Fibroblast of villous mesenchyme (primary cell): ENCODE results near the gene OR52H1. TPM values are rescaled to one million over a fixed set of nuclear protein-coding genes. Genes with fewer than 3 reads are reported as not detected.

Source experiments
- DNase-seq: peaks from one replicate; pipeline ENCODE4 v3.0.0-alpha.2; 2010; ENCODE audit warnings: low read depth
- H3K4me3 ChIP-seq: 2 replicates; pipeline ENCODE4 v1.5.1; 2011; ENCODE audit warnings: low read depth, mild to moderate bottlenecking, low read length
- total RNA-seq: library from RNA; depleted of rRNA; stranded (reverse); fragments of >200 nt; gene quantifications from 2 replicates; pipeline ENCODE4 v1.2.3, GENCODE V29; 2012
- TF ChIP-seq, protein P1 (sequence below): IDR thresholded peaks from 2 replicates; pipeline ENCODE4 v1.5.1; 2012; ENCODE audit warnings: low read depth, mild to moderate bottlenecking, low read length; ENCODE audit not compliant: insufficient read depth

Gene OR52H1
- total RNA-seq, 1 donor, result 0.86 TPM

DNA sequence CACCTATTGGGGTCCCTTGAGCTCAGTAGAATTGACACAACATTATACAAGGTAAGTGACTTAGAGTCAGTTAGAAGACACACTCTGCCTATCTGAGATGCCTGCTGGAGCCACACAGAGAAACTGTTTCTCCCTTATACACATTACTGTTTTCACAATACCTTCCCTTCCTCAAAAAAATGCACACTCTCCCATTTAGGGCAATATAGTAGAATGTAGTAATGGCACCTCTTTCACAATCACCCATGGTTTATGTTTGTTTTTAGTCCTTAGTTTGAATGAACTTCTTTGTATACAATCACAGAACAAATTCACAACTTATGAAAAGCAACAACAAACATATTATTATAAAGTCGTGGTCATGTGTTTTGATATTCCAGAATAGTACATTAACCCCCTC, 14.3 kb downstream of the OR52H1 start:
- TF ChIP-seq, protein P1, sequence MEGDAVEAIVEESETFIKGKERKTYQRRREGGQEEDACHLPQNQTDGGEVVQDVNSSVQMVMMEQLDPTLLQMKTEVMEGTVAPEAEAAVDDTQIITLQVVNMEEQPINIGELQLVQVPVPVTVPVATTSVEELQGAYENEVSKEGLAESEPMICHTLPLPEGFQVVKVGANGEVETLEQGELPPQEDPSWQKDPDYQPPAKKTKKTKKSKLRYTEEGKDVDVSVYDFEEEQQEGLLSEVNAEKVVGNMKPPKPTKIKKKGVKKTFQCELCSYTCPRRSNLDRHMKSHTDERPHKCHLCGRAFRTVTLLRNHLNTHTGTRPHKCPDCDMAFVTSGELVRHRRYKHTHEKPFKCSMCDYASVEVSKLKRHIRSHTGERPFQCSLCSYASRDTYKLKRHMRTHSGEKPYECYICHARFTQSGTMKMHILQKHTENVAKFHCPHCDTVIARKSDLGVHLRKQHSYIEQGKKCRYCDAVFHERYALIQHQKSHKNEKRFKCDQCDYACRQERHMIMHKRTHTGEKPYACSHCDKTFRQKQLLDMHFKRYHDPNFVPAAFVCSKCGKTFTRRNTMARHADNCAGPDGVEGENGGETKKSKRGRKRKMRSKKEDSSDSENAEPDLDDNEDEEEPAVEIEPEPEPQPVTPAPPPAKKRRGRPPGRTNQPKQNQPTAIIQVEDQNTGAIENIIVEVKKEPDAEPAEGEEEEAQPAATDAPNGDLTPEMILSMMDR, result no peak
- peak; percentile 12 for DNase-seq
- no peak overlapping the region for H3K4me3 ChIP-seq

DNA sequence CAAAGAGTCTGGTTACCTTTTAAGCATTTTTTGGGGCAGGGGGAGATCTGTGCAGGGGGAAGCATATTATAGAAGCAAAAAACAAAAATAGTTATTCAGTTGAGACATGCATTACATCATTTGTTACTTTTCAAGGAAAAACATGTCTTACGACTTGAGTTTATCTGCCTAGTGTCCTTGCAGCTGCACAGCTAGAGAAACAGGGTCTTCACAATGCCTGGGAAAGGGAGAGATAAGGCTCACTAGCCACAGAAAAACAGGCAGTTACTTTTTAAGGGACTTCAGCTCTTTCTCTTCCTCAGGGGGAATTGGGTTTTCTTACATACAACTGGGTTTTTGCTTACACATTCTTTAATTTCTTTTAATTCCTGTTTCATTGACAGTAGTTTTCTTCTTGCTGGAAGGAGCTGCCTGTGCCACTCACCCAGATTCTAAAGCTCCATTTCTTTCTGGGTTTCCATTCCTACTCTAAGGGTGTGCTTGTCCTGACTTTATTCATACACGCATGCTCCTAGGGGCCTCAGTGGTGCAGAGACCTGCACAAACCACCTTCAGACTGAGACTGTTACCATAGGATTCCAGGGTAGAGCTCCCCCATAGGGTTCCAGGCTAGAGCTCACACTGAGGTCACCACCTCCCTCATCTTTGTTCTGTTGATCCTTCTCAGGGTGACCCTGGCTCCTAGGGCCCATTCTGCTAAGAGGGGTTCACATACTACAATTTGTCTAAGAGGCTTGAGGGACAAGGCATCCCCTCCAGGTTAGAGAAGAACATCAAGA, 17.1 kb downstream of the OR52H1 start:
- no peak for DNase-seq
- H3K4me3 ChIP-seq, result no peak overlapping the region
- TF ChIP-seq, protein P1, result no peak

DNA sequence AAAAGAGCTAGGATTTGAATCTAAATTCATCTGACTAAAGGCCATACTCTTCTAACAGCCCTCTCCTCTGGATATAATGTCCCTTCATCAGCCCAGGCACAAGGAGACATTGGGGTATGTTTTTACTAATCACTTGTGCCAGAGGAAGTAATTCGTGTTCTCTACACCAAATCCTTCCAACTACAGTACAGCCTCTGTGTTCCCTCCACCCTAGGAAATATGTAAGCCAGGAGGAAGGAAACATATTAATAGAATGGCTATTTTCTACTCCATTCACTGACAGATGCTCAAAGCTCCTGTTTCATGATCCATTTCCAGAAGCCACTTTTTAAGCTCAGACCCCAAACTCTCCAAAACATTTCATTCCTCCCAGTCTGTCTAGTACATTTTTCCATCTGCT, 19.8 kb downstream of the OR52H1 start:
- no peak overlapping the region for H3K4me3 ChIP-seq
- TF ChIP-seq, protein P1, result no peak

DNA sequence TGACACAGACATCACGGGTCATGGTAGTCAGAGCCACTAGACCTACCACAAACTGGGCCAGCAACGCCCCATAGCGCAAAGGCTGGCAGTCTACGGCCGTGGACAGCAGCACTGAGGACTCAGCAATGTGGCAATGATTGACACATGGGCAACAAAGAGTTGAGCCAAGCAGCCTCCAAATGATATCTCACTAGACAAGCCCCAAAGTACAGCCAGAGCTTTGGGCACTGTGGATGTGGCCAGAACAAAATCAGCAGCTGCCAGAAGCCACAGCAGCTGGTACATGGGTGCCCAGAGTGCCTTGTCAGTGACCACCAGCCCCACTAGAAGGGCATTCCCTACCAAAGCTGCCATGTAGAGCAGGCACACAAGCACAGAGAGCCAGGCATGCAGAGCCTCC, 20.6 kb downstream of the OR52H1 start:
- TF ChIP-seq, protein P1, result no peak
- H3K4me3 ChIP-seq, result no peak overlapping the region
- DNase-seq, result no peak

More for the DNA sequence above, 19.8 kb downstream of the OR52H1 start:
- no peak for DNase-seq

DNA sequence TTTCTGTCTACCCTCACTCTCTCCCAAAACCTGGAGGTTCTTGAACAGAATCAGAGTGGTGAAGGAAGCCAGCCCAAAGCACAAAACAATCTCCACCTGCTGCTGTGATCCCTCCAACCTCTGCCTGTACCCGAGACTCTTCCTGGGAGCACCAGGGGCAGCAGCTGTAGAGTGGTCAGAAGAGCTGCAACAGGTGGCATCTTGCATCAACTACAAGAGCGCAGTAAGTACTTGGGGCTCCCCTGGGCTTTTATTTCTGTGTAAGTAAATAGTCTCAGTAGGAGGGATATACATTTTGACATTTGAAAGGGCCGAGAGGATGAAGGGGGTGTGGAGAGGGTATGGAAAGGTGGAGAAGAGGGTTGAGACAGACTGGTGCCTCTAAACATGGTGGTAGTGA, 23.6 kb downstream of the OR52H1 start:
- TF ChIP-seq, protein P1, result no peak
- H3K4me3 ChIP-seq, result no peak overlapping the region
- no peak for DNase-seq

DNA sequence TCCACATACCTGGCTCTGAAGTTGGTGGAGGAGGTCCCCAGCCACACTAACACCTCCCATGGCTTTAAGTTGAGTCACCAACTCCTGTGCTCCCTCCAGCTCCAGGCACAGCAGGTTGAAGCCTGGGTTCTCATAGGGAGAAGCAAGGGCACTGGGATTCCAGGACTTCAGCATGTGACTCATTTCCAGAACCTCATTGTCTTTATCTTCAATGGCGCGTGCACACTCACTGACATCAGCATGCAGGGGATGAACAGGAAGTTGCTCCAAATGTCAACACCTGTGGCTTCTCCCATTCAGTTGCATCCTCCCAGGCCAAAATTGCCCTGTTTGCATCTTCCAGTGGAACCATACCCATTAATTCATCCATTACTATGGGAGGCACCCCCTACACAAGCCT, 26.0 kb downstream of the OR52H1 start:
- no peak for DNase-seq
- TF ChIP-seq, protein P1, result no peak
- no peak overlapping the region for H3K4me3 ChIP-seq

DNA sequence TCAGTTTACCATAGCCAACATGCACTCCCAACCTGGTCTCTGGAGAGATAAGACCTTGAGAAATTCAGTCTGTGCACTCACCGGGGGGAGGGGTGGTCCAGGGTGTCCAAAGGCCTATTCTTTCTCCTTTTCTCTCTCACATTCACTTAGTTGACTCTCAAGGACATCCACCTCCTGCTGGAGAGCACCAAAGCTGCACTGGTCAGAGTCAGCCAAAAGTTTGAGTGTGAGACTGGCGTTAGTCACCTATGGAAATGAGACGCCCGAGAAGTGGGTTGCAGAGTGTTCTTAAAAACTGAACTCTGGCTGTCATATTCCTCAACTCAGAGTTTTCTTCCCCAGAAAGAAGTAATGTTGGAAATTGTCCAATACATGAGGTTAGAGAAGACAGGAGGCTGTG, 26.8 kb downstream of the OR52H1 start:
- DNase-seq, result no peak
- TF ChIP-seq, protein P1, result no peak
- H3K4me3 ChIP-seq, result no peak overlapping the region
